Body of pancreas (tissue), 4 donors: ENCODE results near the gene USP10.

ENCODE experiments used
- CTCF ChIP-seq, 7 experiments: fragments of 450-650 bp in 4 of 7; fragments of 200-600 bp in 3 of 7; sonication (generic) in 3 of 7; IDR thresholded peaks; one replicate each; pipeline ENCODE4 v1.5.1; 2016 to 2019; ENCODE audit warnings: antibody characterized with exemption in 7 of 7
- POLR2A ChIP-seq, 3 donors: fragments of 450-650 bp; IDR thresholded peaks; one replicate each; pipeline ENCODE4 v1.6.1; 2016; ENCODE audit warnings: antibody characterized with exemption in 3 of 3, mild to moderate bottlenecking in 2 of 3

- no peak for TF ChIP-seq CTCF (IDR thresholded peaks at IDR 0.05)
- TF ChIP-seq POLR2A (IDR thresholded peaks at IDR 0.05), result no peak
These were observed 100.6 kb downstream of the USP10 start for GRCh38 chr16:84800158-84800978.
